ENCODE measurements around the gene CCN6. TPM values are rescaled to one million over a fixed set of nuclear protein-coding genes. Genes with fewer than 3 reads are reported as not detected.
A peak's percentile ranks its signal among the peaks of the same experiment; 100 is the strongest.

Gene CCN6
- total RNA-seq, 4 donors from 2014 or later, result not detected

DNA sequence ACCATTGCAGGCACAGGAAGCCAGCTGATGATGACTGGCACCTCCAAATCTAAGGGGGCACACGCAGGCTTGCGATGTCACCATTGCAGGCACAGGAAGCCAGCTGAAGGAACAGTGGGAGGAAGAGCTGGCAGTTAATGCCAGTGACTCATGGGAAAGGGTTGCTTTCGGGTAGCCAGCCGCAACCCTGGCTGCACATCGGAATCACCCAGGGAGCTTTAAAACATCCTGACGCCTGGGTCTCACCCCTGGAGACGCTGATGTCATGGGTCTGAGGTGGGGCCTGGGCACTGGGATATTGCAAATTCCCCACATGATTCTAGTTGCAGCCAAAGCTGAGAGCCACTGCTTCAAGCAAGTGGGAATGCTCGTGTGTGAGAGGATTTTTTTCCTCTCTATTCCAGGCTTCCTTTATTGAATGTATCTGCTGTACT lies 16.1 kb upstream of the CCN6 start:
- Histone ChIP-seq H3K36me3 (no peaks in the 10 kb centered on the region), H3K4me1 (peaks cover 0 to 34% (median 12%) of the 10 kb centered on the region in 3 donors), H3K27ac (peak overlapping the region in 3 of 4 donors; percentile 67 to 82 (median 80)), H3K9me3 (no peaks in the 10 kb centered on the region), H3K4me3 (no peak overlapping the region), H3K27me3 (no peaks in the 10 kb centered on the region)
- ATAC-seq, result peak; percentile 90
- 0 to 47% methylated on average over 1 to 8 of the region's 8 CpGs for WGBS, 2 donors (ENCODE audit: low coverage in 1 of 2)
- TF ChIP-seq, protein P1, sequence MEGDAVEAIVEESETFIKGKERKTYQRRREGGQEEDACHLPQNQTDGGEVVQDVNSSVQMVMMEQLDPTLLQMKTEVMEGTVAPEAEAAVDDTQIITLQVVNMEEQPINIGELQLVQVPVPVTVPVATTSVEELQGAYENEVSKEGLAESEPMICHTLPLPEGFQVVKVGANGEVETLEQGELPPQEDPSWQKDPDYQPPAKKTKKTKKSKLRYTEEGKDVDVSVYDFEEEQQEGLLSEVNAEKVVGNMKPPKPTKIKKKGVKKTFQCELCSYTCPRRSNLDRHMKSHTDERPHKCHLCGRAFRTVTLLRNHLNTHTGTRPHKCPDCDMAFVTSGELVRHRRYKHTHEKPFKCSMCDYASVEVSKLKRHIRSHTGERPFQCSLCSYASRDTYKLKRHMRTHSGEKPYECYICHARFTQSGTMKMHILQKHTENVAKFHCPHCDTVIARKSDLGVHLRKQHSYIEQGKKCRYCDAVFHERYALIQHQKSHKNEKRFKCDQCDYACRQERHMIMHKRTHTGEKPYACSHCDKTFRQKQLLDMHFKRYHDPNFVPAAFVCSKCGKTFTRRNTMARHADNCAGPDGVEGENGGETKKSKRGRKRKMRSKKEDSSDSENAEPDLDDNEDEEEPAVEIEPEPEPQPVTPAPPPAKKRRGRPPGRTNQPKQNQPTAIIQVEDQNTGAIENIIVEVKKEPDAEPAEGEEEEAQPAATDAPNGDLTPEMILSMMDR (IDR thresholded peaks at IDR 0.05), result no peak
- peak; percentile 79 for TF ChIP-seq POLR2AphosphoS5 (IDR thresholded peaks at IDR 0.05)
- peak in 1 of 2 donors; percentile 38 for TF ChIP-seq POLR2A (IDR thresholded peaks at IDR 0.05)

DNA sequence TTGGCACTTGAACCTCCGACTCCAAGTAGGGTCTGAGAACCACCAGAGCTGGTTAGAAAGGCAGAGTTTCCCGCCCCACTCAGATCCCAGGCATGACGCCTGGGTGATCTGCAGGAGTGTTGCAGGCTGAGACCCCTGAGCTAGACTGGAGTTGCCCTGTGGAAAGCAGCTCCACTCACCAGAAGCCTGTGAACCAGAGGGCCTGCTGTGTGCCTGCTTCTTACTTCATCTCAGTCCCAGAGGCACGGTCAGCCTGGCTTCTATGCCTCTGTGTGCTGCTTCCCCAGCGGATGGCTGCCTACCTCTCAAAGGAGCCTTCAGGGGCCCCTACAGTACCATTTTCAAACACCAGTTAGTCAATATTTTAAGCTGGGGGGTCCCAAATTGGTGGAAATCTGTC lies 15.6 kb upstream of the CCN6 start:
- Histone ChIP-seq H3K27me3 (no peaks in the 10 kb centered on the region), H3K4me1 (peaks cover 0 to 36% (median 12%) of the 10 kb centered on the region in 3 donors), H3K36me3 (no peaks in the 10 kb centered on the region), H3K27ac (peak overlapping the region in 3 of 4 donors; percentile 67 to 82 (median 80)), H3K9me3 (no peaks in the 10 kb centered on the region), H3K4me3 (no peak overlapping the region)
- no peak for ATAC-seq
- TF ChIP-seq, protein P1 (IDR thresholded peaks at IDR 0.05), result no peak
- TF ChIP-seq POLR2AphosphoS5 (IDR thresholded peaks at IDR 0.05), result no peak
- TF ChIP-seq POLR2A (IDR thresholded peaks at IDR 0.05), result no peak
- TF ChIP-seq EP300 (IDR thresholded peaks at IDR 0.05), result no peak
- WGBS, 2 donors (ENCODE audit: low coverage in 1 of 2), result 60 to 78% methylated on average over 2 to 3 of the region's 5 CpGs

DNA sequence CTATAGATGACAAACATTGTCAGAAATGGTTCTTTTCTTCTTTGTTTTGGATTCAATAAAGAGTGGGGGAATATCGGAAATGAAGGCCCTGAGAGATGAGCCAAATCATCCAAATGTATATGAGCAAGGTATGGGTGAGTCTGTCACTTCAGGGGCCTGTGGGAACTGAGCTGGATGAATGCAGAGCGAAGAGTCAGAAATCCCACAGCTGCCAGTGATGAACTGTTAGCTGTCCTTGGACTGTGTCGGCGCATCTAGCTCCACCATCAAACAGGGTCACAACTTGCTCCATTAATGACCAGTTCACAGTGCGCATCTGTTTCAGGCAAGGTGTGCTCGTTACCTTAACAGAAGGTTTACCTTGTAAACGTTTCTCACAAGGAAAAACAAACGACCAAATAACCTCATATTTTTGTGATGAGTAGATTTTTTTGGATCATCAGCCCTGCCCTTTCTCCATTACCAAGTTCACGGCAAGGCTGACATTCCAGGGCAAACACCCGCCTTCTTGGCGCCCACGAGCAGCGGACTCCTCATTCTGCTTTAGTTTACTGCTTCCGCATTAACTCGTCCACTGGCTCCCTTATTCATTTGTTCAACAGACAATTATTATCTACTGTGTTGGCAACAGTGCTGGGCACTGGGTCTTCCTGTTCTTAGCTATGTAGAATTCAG lies 15.0 kb upstream of the CCN6 start:
- H3K4me1 ChIP-seq, result peaks cover 0 to 39% (median 12%) of the 10 kb centered on the region in 3 donors
- ATAC-seq, result no peak
- no peaks in the 10 kb centered on the region for H3K27me3 ChIP-seq
- H3K4me3 ChIP-seq, result no peak overlapping the region
- H3K27ac ChIP-seq, result peak overlapping the region in 3 of 4 donors; percentile 67 to 82 (median 80)
- no peaks in the 10 kb centered on the region for H3K9me3 ChIP-seq
- TF ChIP-seq POLR2AphosphoS5 (IDR thresholded peaks at IDR 0.05), result no peak
- TF ChIP-seq POLR2A (IDR thresholded peaks at IDR 0.05), result no peak
- no peak for TF ChIP-seq EP300 (IDR thresholded peaks at IDR 0.05)
- WGBS, 2 donors (ENCODE audit: low coverage in 1 of 2), result 86 to 91% methylated on average over 14 to 15 of the region's 15 CpGs
- H3K36me3 ChIP-seq, result no peaks in the 10 kb centered on the region

DNA sequence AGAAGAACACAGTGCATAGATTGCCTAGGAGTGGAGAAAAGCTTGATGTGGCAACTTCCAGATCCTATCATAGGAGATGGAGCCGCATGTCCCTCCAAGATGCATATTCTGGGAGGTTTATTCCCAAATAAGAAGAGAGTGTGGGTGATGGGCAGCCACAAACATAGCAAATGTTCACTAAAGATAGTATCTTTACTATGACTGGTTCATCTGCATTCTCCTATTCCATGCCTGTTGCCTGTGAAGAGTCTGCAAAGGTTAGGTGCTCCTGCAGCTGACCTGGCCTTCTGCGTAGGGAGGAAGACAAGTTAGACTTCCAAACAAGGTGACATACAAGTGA lies 14.5 kb upstream of the CCN6 start:
- no peak for ATAC-seq
- no peaks in the 10 kb centered on the region for H3K36me3 ChIP-seq
- TF ChIP-seq, protein P1 (IDR thresholded peaks at IDR 0.05), result no peak
- TF ChIP-seq POLR2A (IDR thresholded peaks at IDR 0.05) (no peak), POLR2AphosphoS5 (IDR thresholded peaks at IDR 0.05) (no peak), EP300 (IDR thresholded peaks at IDR 0.05) (no peak)
- H3K4me1 ChIP-seq, result peaks cover 0 to 44% (median 12%) of the 10 kb centered on the region in 3 donors
- 50 to 100% methylated on average over 2 of the region's 2 CpGs for WGBS, 2 donors (ENCODE audit: low coverage in 1 of 2)
- no peaks in the 10 kb centered on the region for H3K27me3 ChIP-seq
- no peak overlapping the region for H3K4me3 ChIP-seq
- H3K27ac ChIP-seq, result peak overlapping the region in 3 of 4 donors; percentile 67 to 82 (median 80)
- no peaks in the 10 kb centered on the region for H3K9me3 ChIP-seq

DNA sequence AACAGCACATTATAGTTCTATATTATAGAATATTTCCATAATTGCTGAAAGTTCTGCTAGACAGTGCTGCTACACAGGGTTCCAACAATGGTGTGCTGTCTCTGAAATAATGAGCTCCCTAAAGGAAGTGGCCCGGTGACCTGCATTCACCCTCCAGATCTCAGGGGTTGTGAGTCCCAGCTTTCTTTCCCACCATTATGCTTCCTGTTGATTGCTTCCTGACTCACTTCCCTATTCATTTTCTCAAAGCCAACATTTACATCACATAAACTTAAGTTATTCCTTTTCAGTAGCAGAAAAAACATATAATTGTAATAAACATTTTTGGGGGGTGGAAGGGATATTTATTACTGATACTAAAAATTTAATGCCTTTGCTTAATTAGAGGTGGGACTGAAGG lies 12.9 kb upstream of the CCN6 start:
- no peaks in the 10 kb centered on the region for H3K9me3 ChIP-seq
- no peaks in the 10 kb centered on the region for H3K36me3 ChIP-seq
- ATAC-seq, result no peak
- WGBS, 2 donors (ENCODE audit: low coverage in 1 of 2), result 45 to 47% methylated on average over 1 of the region's 1 CpG
- no peak overlapping the region for H3K27ac ChIP-seq
- TF ChIP-seq POLR2A (IDR thresholded peaks at IDR 0.05), result no peak
- no peak for TF ChIP-seq EP300 (IDR thresholded peaks at IDR 0.05)
- TF ChIP-seq, protein P1 (IDR thresholded peaks at IDR 0.05), result no peak
- TF ChIP-seq POLR2AphosphoS5 (IDR thresholded peaks at IDR 0.05), result no peak
- peaks cover 0 to 44% (median 12%) of the 10 kb centered on the region in 3 donors for H3K4me1 ChIP-seq
- H3K27me3 ChIP-seq, result no peaks in the 10 kb centered on the region
- H3K4me3 ChIP-seq, result no peak overlapping the region
